ENCODE measurements around the gene ANGPTL1.
"Not testable (repeated sequence)": the region's sequence is repeated elsewhere in the genome, so short reads cannot be mapped to it uniquely, and the experiment has no call there.

The ANGPTL1 gene

DNA sequence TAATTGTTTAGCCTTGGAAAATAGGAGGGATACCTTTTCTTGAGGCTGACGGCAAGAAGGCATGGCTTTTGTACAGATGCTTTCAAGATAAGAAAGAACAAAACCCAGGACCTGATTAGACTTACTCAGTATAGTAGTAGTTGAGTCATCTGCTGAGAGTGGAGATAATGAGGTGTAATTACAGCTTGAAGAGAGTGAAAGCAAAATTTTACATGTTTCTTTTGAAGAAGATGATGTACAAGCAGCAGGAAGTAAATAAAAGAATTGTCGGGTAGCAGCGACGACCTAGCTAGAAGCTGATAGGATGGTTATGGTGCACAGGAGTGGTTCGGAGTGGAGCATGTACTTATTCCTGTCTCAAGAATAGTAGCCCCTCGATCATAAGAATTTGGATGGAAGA, 6.6 kb downstream of the ANGPTL1 start:
- no peak for DNase-seq

- DNase-seq, result no peak
These were observed 8.0 kb downstream of the ANGPTL1 start for GRCh38 chr1:178862864-178863263.

- DNase-seq, result no peak
These were observed 8.5 kb downstream of the ANGPTL1 start for GRCh38 chr1:178862416-178862815.

DNA sequence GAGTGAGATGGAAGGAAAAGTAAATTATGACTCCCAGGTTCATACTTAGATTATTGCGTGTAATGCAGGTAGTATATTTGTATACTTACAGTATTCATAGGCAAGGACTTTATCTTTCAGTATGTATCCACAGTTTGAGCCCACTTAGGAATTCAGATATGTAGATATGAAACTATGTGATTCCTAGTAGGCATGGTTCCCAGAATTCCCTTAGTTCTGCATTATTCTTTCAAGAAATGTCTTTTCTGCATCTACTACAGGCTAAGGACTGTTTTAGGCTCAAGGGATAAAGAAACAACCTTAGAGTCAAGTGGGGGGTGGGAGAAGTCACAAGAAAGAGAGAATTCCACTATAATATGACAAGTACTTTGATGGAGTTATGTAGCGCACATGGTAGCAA, 13.8 kb downstream of the ANGPTL1 start:
- DNase-seq, result no peak

GRCh38 chr1:178849918-178850317, 21.0 kb downstream of the ANGPTL1 start:
- no peak for DNase-seq

DNA sequence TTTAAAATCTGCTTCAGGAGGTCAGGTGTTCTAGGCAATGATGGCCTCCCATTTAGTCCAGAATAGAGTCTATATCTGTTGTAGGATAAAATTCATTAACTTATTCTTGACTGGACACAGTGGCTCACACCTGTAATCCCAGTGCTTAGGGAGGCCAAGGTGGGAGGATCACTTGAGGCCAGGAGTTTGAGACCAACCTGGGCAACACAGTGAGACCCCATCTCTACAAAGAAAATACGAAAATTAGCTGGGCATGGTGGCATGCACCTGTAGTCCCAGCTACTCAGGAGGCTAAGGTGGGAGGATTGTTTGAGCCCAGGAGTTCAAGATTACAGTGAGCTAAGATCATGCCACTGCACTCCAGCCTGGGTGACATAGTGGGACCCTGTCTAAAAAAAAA, 23.0 kb downstream of the ANGPTL1 start:
- not testable (repeated sequence) for DNase-seq

DNA sequence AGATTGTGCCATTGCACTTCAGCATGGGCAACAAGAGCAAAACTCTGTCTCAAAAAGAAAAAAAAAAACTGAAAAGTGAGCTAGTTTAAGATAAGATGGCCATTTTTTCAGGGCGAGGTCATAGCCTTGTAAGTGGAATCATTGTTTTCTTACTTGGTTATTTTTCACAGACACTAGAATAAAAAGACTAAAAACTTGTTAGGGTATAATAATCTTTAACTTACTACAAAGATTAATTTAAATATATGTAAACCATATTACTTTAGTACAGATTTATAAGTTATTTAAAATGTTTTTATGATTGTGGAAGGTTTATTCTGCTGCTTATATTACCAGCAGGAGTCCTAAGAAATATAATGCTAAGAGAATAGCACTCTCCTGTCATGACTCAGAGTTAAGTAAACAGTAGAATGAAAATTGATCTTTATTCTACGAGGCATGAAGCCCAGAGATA, 23.5 kb downstream of the ANGPTL1 start:
- no peak for DNase-seq

- no peak for DNase-seq
These were observed 24.6 kb downstream of the ANGPTL1 start for GRCh38 chr1:178846306-178846705.

GRCh38 chr1:178844436-178844835, 26.4 kb downstream of the ANGPTL1 start:
- no peak for DNase-seq

DNA sequence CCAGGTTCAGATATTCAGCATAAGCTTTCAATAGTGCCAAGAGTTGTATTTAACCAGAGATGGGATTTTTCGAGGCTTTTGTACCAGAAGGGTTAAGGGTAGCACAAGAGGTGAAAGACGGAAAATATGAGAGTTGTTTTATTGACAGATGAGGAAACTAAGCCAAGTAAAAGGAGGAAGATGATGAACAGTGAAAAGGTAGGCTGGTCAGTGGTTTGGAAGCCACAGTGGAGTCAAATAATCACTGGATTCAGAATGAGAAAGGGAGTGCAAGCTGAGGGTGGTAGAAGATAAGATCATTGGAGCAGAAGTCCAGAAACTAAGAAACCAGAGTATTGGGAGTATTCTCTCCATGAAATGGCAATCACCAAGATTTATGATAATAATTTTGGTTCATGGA, 45.7 kb downstream of the ANGPTL1 start:
- no peak for DNase-seq

DNA sequence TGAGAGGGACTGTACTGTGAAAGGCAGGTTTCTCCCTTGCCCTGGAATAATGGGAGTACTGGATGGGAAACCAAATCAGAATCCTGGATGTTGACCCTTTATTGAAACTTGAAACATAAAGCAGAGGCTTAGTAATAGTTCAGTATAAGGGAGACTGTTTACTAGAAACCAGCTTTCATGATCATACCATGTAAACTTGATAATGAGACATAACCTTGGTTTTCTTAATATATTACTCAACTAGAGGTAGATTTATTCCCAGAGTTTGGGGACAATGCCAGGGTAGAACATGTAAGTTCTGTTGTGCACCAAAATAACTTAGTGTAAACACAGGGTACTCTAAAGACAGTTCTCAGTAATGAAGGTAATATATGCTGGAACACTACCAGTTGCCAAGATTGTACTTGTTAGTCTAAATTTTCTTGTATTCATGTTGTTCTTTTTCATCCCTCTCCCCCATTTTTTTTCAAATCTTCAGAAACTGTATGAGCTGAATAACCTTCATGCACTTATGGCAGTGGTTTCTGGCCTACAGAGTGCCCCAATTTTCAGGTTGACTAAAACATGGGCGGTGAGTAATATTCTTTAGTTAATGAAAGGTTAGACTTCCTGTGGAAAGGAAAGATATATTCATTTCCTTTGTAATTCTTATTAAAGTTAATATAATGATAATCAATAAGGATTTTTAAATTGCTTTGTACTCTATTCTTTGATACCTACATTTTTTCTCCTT, 49.6 kb downstream of the ANGPTL1 start:
- DNase-seq, result no peak

DNA sequence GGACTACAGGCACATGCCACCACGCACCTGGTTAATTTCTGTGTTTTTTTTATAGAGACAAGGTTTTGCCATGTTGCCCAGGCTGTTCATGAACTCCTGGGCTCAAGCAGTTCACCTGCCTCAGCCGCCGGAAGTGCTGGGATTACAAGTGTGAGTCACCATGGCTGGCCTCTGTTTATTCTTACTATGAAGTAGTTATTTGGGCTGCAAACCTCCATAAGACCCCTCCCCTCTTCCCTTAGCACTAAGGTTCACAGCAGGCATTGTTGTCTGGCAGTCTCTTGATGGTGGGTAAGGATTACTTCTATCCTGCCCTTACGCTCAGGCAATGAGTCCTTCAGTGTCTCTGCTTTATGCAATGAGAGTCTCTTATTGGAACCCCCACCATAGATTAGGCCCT, 51.8 kb downstream of the ANGPTL1 start:
- DNase-seq, result no peak

- no peak for DNase-seq
These were observed 52.5 kb downstream of the ANGPTL1 start for GRCh38 chr1:178818416-178818815.

- no peak for DNase-seq
These were observed 60.3 kb downstream of the ANGPTL1 start for GRCh38 chr1:178810585-178810984.

GRCh38 chr1:178808529-178808928, 62.3 kb downstream of the ANGPTL1 start:
- DNase-seq, result no peak

- DNase-seq, result no peak
These were observed 64.1 kb downstream of the ANGPTL1 start for GRCh38 chr1:178806665-178807300.

GRCh38 chr1:178802873-178803272, 68.0 kb downstream of the ANGPTL1 start:
- no peak for DNase-seq

All from NCI-H774 (cell line).